Cardiac muscle cell (in vitro differentiated cells and primary cell): ENCODE data around the gene MFAP3L. TPM values are rescaled to one million over a fixed set of nuclear protein-coding genes. Genes with fewer than 3 reads are reported as not detected.

Experiments
- DNase-seq, 2 donors: peaks; one replicate each; pipeline versions ENCODE4 v3.0.0 to v3.0.0-alpha.2; 2010 to 2017; ENCODE audit warnings: low read depth in 1 of 2, low spot score in 1 of 2
- H3K27ac ChIP-seq: fragments of 200-600 bp; sonication (generic); 2 replicates; pipeline ENCODE4 v1.5.1; 2016
- H3K27me3 ChIP-seq: fragments of 200-600 bp; sonication (generic); 2 replicates; pipeline ENCODE4 v1.6.0; 2016; ENCODE audit warnings: control low read depth
- H3K36me3 ChIP-seq: fragments of 200-600 bp; sonication (generic); 2 replicates; pipeline ENCODE4 v1.5.1; 2016; ENCODE audit warnings: control low read depth
- H3K4me1 ChIP-seq: fragments of 200-600 bp; sonication (generic); 2 replicates; pipeline ENCODE4 v1.8.1; 2017; ENCODE audit warnings: low read depth, mild to moderate bottlenecking, mixed run types
- H3K4me3 ChIP-seq: fragments of 200-600 bp; sonication (generic); 2 replicates; pipeline ENCODE4 v1.5.1; 2016; ENCODE audit warnings: mild to moderate bottlenecking
- H3K9me3 ChIP-seq: fragments of 200-600 bp; sonication (generic); 2 replicates; pipeline ENCODE4 v1.5.1; 2017; ENCODE audit warnings: low read depth, mild to moderate bottlenecking, control low read depth
- polyA plus RNA-seq: library from polyadenylated mRNA; unstranded; fragments of >200 nt; fragmentation: Nextera tagmentation; extraction: Ambion mirVana; gene quantifications from 2 replicates; pipeline ENCODE4 v1.2.1, GENCODE V29; 2016
- total RNA-seq: library from RNA; depleted of rRNA; stranded (reverse); fragments of >200 nt; gene quantifications from 2 replicates; pipeline ENCODE4 v1.2.3, GENCODE V29; 2016
- TF ChIP-seq, protein P1 (sequence below): IDR thresholded peaks from 2 replicates; pipeline ENCODE4 v1.5.1; 2012; ENCODE audit warnings: low read depth, mild to moderate bottlenecking, low read length

The MFAP3L gene
- total and polyA plus RNA-seq, 2 experiments from 2014 or later = 2.3 to 2.8 TPM

DNA sequence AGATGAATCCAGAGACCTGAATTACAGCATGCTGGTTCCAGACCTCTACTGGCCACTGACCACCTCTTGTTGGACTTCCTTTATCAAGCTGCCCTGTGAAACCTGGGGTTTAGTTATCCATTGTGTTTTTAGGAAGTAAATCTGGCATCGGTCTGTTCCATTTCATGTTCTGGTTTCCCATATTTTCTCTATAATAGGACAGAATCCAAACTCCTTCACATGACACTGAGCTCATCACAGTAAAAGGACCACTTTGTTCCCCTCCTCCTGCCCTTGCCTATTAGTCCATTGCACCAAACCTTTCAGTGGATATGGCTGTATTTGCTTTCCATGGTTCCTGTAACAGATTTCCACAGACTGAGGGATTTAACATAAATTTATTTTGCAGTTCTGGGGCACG, 4.0 kb downstream of the MFAP3L start:
- TF ChIP-seq, protein P1, sequence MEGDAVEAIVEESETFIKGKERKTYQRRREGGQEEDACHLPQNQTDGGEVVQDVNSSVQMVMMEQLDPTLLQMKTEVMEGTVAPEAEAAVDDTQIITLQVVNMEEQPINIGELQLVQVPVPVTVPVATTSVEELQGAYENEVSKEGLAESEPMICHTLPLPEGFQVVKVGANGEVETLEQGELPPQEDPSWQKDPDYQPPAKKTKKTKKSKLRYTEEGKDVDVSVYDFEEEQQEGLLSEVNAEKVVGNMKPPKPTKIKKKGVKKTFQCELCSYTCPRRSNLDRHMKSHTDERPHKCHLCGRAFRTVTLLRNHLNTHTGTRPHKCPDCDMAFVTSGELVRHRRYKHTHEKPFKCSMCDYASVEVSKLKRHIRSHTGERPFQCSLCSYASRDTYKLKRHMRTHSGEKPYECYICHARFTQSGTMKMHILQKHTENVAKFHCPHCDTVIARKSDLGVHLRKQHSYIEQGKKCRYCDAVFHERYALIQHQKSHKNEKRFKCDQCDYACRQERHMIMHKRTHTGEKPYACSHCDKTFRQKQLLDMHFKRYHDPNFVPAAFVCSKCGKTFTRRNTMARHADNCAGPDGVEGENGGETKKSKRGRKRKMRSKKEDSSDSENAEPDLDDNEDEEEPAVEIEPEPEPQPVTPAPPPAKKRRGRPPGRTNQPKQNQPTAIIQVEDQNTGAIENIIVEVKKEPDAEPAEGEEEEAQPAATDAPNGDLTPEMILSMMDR = no peak
- Histone ChIP-seq H3K4me1 (no peaks in the 10 kb centered on the region), H3K4me3 (no peak overlapping the region), H3K9me3 (no peaks in the 10 kb centered on the region), H3K27me3 (peaks cover 20% of the 10 kb centered on the region), H3K36me3 (no peaks in the 10 kb centered on the region), H3K27ac (no peak overlapping the region)
- DNase-seq = no peak

DNA sequence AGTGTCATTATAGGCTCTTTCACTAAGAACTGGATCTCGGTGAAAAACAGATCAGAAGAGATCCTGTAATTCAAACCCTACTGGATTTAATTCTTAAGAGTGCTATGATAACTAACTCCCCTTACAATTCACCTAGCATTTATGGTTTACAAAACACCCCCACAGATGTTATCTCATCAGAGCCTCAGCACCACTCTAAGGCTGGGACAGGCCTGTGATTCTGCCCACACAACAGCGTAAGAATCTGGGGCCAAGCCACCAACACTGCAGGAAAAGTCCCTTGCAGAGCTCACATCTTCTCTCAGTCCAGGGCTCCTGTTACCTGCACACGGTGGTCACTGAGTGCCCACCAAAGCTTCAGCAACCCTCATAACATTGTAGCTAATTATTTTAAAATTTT, 8.9 kb downstream of the MFAP3L start:
- TF ChIP-seq, protein P1 = no peak
- H3K36me3 ChIP-seq = no peaks in the 10 kb centered on the region

DNA sequence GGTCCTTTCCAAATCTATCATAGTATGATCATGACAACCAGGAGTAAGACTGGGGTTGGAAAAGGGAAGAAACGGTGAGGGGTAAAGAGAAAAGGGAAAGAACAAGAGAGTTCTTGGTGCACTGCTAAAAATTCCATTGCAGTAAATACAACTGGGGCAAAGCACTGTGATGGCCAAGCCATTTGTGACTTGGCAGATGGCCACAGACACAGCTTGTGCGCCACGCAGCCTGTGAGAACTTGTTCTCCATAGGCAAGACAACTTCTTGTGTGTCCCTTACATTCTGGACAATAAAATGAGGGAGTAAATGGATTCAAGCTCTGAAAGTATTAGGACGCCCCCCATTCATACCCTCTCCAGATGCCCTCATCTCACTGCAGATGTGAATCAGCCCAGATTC, 10.9 kb downstream of the MFAP3L start:
- no peak overlapping the region for H3K27ac ChIP-seq
- DNase-seq = no peak
- H3K4me1 ChIP-seq = no peaks in the 10 kb centered on the region
- peaks cover 3% of the 10 kb centered on the region for H3K27me3 ChIP-seq
- H3K9me3 ChIP-seq = no peaks in the 10 kb centered on the region
- H3K4me3 ChIP-seq = no peak overlapping the region
- H3K36me3 ChIP-seq = no peaks in the 10 kb centered on the region
- TF ChIP-seq, protein P1 = no peak

More for the DNA sequence above, 8.9 kb downstream of the MFAP3L start:
- no peak overlapping the region for H3K4me3 ChIP-seq
- no peak overlapping the region for H3K27ac ChIP-seq
- no peaks in the 10 kb centered on the region for H3K9me3 ChIP-seq
- H3K4me1 ChIP-seq = no peaks in the 10 kb centered on the region
- no peak for DNase-seq
- H3K27me3 ChIP-seq = peaks cover 3% of the 10 kb centered on the region

- no peaks in the 10 kb centered on the region for H3K9me3 ChIP-seq
- no peaks in the 10 kb centered on the region for H3K4me1 ChIP-seq
- no peak overlapping the region for H3K27ac ChIP-seq
- DNase-seq = no peak
- no peak overlapping the region for H3K4me3 ChIP-seq
- no peaks in the 10 kb centered on the region for H3K27me3 ChIP-seq
- H3K36me3 ChIP-seq = no peaks in the 10 kb centered on the region
- TF ChIP-seq, protein P1 = no peak
These were observed 11.7 kb downstream of the MFAP3L start for GRCh38 chr4:170014359-170015011.

DNA sequence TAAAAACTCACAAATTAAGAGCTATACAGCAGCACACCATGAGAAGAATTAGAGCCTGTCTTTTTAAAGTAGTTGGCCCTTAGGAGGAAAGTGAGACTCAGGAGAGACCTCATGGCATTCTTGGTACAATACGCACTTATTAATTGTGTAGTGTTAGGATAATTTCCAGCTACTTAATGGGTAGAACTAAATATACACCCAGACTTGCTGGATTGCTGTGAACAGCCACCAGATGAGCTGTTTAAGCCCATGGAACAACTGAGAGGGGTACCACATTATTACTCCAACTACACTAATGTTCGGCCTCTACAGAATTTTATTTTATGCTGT, 13.6 kb downstream of the MFAP3L start:
- Histone ChIP-seq H3K36me3 (no peaks in the 10 kb centered on the region), H3K27ac (no peak overlapping the region), H3K9me3 (no peaks in the 10 kb centered on the region), H3K27me3 (no peaks in the 10 kb centered on the region), H3K4me3 (no peak overlapping the region), H3K4me1 (no peaks in the 10 kb centered on the region)
- TF ChIP-seq, protein P1 = no peak
- no peak for DNase-seq
